GM12875 (cell line): Measurements from ENCODE around the gene MINAR1.

Experiments
- H3K4me3 ChIP-seq: one replicate; pipeline ENCODE4 v1.5.1; 2011; ENCODE audit warnings: low read depth, low read length, control low read depth
- TF ChIP-seq, protein P1 (sequence below): IDR thresholded peaks from 2 replicates; pipeline ENCODE4 v1.5.1; 2011; ENCODE audit warnings: low read depth, mild to moderate bottlenecking, control low read depth, inconsistent platforms, low read length, moderate library complexity, borderline replicate concordance; ENCODE audit not compliant: insufficient read depth

The MINAR1 gene

DNA sequence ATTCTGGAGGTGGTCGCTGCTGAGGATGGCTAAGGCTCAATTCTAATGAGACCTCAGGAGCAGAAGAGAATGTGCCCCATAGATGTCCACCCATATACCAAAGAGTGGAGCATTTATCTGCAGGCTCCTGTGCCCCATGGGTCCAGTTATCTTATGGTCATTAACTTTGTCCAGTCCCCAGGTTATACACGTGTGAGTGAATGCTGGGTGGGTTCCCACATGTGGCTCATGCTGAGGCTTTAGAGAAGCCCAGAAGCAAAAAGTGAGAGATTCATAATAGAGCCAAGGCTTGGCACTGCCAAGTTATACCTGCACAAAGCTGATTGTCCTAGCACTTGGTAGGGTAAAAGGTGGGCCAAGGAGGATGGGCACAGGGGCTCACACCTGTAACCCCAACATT, 30.0 kb upstream of the MINAR1 start:
- TF ChIP-seq, protein P1, sequence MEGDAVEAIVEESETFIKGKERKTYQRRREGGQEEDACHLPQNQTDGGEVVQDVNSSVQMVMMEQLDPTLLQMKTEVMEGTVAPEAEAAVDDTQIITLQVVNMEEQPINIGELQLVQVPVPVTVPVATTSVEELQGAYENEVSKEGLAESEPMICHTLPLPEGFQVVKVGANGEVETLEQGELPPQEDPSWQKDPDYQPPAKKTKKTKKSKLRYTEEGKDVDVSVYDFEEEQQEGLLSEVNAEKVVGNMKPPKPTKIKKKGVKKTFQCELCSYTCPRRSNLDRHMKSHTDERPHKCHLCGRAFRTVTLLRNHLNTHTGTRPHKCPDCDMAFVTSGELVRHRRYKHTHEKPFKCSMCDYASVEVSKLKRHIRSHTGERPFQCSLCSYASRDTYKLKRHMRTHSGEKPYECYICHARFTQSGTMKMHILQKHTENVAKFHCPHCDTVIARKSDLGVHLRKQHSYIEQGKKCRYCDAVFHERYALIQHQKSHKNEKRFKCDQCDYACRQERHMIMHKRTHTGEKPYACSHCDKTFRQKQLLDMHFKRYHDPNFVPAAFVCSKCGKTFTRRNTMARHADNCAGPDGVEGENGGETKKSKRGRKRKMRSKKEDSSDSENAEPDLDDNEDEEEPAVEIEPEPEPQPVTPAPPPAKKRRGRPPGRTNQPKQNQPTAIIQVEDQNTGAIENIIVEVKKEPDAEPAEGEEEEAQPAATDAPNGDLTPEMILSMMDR = no peak
- no peak overlapping the region for H3K4me3 ChIP-seq

DNA sequence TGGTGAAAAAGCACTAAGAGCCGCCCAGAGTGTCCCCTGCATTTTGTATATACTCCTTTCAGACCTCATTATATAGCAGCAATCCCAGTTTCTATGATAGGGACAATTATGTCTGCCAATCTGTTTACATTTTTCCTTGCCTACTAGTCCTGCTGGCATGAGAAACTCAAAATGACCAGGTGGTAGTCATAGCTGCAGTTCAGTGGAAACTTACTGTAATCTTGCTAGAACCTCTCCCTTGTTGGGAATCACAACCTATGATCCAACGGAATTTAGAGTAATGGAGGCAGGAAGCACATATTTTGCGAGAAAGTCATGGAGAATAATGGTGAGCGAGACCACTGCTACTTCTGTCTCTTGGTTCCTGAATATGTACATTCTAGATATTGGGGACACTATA, 28.6 kb upstream of the MINAR1 start:
- TF ChIP-seq, protein P1 = no peak
- no peak overlapping the region for H3K4me3 ChIP-seq

DNA sequence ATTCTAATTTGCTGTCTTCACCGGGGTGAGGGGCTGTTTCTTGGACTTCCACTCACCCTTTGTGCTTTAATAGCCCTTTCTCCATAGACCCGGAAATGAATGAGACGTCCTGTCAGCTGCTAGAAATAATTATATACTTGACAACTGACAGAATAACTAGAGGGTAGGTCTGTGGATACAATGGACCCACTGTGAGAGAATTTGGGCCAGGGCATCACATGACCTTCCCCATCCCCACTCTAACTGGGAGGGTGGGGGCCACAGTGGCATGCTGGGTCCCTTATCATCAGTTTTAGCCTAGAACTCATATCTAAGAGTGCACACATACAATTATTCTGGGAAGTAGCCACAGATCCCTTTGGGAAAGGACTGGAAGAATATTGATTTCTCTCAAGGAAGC, 25.9 kb upstream of the MINAR1 start:
- TF ChIP-seq, protein P1 = no peak
- H3K4me3 ChIP-seq = no peak overlapping the region

DNA sequence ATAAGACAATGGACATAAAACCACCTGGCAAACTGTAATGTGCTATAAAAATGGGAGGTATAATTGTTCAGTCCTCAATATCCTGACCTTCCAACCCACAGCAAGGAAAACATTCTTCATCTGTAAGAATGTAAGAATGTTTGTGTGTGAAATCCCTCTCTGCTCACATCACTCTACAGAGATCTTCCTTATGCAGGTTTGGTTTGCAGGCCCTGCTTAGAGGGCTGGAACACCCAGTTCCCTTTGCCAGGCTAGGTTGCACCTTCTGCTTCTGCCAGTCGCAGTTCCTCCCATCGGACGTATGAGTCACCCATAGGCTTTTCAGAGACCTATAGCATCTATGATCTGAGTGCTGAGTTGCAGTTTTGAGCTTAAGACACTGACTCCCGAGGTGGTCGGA, 24.1 kb upstream of the MINAR1 start:
- TF ChIP-seq, protein P1 = no peak
- H3K4me3 ChIP-seq = no peak overlapping the region

DNA sequence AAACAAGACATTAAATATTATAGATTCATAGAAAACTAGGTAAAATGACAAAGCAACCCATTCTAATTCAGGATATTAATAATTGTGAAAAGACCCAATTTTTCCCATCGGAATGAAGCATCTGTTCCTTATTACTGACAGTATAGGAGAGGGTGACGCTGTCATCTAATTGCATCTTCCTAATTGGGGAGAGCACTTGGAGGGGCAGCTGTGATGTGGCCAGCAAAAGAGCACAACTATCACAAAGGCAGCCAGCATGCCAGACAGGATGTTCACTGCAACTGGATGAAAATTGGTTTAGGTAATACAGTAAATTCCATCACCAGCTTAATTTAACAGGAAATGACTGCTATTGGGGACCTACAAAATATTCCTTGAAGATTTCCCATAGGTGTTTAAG, 21.9 kb upstream of the MINAR1 start:
- H3K4me3 ChIP-seq = no peak overlapping the region
- TF ChIP-seq, protein P1 = no peak

DNA sequence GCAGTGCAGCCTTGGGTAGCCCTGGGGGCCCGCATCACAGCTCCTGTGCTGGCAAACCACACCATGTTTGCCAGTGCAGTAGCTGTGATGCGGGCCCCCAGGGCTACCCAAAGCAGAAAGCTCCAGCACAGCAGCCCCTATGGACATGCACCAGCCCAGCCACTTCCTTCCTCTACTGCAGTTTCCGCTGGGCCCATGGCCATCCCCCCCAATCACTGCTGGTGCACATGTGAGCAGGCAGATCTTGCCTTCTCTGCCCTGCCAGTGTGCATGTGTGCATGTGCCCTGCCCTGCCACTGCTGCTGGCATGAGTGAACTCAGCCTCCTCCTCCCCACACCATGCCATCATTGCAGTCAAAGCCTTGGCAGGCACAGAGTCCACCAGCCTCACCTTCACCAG, 20.1 kb upstream of the MINAR1 start:
- no peak overlapping the region for H3K4me3 ChIP-seq
- TF ChIP-seq, protein P1 = no peak

DNA sequence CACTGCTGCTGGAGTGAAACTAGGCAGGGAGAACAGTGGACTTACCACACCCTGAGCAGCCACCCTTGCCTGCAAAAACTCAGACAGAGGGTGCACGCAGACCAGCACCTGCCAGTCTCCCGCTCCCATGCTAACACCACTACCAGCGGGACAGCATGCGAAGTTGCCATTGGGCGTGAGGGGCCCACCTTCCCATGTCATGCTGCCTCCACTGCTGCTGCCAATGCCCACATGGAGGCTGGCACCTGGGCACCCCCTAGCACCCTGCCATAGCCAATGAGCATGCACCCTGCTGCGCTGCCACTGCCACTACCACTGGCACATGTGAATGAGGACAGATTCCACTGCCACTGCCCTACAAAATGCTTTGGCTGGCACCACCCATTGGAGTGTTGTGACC, 19.7 kb upstream of the MINAR1 start:
- TF ChIP-seq, protein P1 = no peak
- no peak overlapping the region for H3K4me3 ChIP-seq
